ENCODE measurements around the gene CIC.

- TF ChIP-seq, protein P1, sequence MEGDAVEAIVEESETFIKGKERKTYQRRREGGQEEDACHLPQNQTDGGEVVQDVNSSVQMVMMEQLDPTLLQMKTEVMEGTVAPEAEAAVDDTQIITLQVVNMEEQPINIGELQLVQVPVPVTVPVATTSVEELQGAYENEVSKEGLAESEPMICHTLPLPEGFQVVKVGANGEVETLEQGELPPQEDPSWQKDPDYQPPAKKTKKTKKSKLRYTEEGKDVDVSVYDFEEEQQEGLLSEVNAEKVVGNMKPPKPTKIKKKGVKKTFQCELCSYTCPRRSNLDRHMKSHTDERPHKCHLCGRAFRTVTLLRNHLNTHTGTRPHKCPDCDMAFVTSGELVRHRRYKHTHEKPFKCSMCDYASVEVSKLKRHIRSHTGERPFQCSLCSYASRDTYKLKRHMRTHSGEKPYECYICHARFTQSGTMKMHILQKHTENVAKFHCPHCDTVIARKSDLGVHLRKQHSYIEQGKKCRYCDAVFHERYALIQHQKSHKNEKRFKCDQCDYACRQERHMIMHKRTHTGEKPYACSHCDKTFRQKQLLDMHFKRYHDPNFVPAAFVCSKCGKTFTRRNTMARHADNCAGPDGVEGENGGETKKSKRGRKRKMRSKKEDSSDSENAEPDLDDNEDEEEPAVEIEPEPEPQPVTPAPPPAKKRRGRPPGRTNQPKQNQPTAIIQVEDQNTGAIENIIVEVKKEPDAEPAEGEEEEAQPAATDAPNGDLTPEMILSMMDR (IDR thresholded peaks at IDR 0.05): peak; percentile 70 to 89
- TF ChIP-seq EP300 (IDR thresholded peaks at IDR 0.05): no peak
These were observed 56.4 kb downstream of the CIC start, which contains the start of gene MEGF8 for GRCh38 chr19:42325308-42325895.

Measured in suprapubic skin (tissue), 3 donors.